Hepatocyte (in vitro differentiated cells): ENCODE measurements around the gene SLC22A6.

ENCODE experiments used
- CTCF ChIP-seq: fragments of 200-600 bp; sonication (generic); IDR thresholded peaks from 2 replicates; pipeline ENCODE4 v1.5.1; 2016; ENCODE audit warnings: antibody characterized with exemption, mild to moderate bottlenecking; ENCODE audit not compliant: poor library complexity
- EZH2 ChIP-seq: fragments of 200-600 bp; sonication (generic); IDR thresholded peaks from 2 replicates; pipeline ENCODE4 v1.6.1; 2016; ENCODE audit warnings: antibody characterized with exemption, mild to moderate bottlenecking, borderline replicate concordance
- EZH2phosphoT487 ChIP-seq: fragments of 200-600 bp; sonication (generic); IDR thresholded peaks from one replicate; pipeline ENCODE4 v1.6.1; 2018; ENCODE audit warnings: antibody characterized with exemption, mild to moderate bottlenecking, low read depth, moderate library complexity; ENCODE audit not compliant: unreplicated experiment, severe bottlenecking

GRCh38 chr11:62965574-62965973 is 19.2 kb downstream of the SLC22A6 start:
- TF ChIP-seq CTCF: no peak
- TF ChIP-seq EZH2: no peak
- no peak for TF ChIP-seq EZH2phosphoT487
